GM18951 (cell line): Measurements from ENCODE around the gene REEP1.

Source experiments
- POLR2A ChIP-seq: IDR thresholded peaks from 4 replicates; pipeline ENCODE4 v1.6.1; 2011; ENCODE audit warnings: mild to moderate bottlenecking; ENCODE audit not compliant: insufficient read length, insufficient read depth; ENCODE audit errors: extremely low read depth
- in situ Hi-C: fragments of 300-500 bp; cut with MboI; formaldehyde crosslinking; loops from one replicate; pipeline ENCODE4 v1.12.0; 2022; ENCODE audit warnings: low sequenced_read_pairs, mixed read lengths, inconsistent platforms; ENCODE audit not compliant: unreplicated experiment

The REEP1 gene, protein sequence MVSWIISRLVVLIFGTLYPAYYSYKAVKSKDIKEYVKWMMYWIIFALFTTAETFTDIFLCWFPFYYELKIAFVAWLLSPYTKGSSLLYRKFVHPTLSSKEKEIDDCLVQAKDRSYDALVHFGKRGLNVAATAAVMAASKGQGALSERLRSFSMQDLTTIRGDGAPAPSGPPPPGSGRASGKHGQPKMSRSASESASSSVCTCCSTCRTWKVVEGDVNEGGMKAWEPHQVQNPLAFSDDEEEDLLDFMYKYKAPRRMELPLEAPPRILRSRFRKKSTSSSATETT

DNA sequence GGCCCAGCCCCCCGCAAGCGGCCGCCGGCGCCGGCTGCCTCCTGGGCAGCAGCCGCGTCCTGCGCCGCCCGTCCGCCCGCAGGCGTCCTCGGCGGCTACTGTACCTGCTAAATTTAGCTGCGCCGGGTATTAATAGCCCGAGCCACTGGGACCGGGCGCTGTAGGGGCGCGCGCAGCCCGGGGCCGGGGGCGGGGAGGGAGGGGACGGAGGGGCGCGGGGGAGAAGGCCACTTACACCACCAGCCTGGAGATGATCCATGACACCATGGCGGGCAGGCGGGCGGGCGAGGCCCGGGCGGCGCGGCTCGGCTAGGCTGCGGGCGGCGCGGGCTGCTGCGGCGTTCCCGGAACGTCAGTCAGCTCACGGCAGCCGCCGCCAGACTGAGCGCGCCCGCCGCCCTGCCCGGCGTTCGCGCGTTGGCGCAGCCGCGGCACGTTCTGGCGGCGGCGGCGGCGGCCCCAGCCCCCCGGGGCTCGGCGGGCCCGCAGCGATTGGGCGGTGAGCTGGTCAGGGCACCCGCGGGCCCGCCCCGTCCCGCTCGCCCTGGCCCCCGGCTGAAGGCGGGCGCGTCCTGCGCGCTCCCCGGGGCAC, at the start of gene REEP1:
REEP1 (minus strand) TSS at position 383 of the 592 bp plus-strand sequence; CDS start at position 267, 116 bp downstream.
- in situ Hi-C loops, result no loop called here
- no peak for TF ChIP-seq POLR2A

DNA sequence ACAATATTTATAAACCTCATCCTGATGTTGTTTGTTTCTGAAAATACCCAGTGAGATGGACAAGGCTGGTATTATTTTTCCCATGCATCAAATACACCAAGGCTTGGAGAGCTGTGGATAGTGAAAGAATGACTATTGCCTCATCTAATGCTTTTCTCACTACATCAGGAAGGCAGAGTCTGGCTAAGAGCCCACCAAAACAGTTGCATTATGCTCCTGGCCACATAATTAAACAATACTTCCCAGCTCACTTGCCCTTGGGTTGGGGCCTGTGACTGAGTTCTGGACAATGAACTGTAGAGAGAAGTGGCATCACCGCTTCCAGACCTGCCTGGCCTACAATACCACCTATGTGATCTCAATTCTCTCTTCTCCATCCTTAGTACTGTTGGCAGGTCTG, 46.4 kb upstream of the REEP1 start:
- TF ChIP-seq POLR2A, result no peak
- in situ Hi-C loops, result no loop called here

DNA sequence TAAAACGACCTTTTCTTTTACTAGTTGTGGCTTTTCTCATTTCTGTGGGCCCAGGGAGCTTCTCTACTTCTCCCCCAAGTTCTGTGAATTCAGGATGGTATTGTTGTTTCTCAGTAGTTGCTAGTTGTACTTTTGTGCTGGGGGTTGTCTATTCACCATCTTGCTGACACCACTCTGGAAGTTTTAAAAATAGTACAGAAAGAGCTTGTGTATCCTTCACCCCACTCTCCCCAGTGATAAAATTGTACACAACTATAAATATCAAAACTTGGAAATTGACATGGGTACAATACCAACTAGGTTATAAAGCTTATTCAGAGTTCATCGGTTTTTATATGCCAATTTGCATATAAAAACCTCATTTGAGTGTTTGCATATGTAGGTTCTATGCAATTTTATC, 45.3 kb upstream of the REEP1 start:
- no peak for TF ChIP-seq POLR2A
- in situ Hi-C loops, result no loop called here

- no peak for TF ChIP-seq POLR2A
- in situ Hi-C loops, result no loop called here
These were observed 44.7 kb upstream of the REEP1 start for GRCh38 chr2:86382108-86382507.

- in situ Hi-C loops, result no loop called here
- TF ChIP-seq POLR2A, result no peak
These were observed 41.0 kb upstream of the REEP1 start for GRCh38 chr2:86378469-86378868.

GRCh38 chr2:86375623-86376022, 38.2 kb upstream of the REEP1 start:
- in situ Hi-C loops, result no loop called here

DNA sequence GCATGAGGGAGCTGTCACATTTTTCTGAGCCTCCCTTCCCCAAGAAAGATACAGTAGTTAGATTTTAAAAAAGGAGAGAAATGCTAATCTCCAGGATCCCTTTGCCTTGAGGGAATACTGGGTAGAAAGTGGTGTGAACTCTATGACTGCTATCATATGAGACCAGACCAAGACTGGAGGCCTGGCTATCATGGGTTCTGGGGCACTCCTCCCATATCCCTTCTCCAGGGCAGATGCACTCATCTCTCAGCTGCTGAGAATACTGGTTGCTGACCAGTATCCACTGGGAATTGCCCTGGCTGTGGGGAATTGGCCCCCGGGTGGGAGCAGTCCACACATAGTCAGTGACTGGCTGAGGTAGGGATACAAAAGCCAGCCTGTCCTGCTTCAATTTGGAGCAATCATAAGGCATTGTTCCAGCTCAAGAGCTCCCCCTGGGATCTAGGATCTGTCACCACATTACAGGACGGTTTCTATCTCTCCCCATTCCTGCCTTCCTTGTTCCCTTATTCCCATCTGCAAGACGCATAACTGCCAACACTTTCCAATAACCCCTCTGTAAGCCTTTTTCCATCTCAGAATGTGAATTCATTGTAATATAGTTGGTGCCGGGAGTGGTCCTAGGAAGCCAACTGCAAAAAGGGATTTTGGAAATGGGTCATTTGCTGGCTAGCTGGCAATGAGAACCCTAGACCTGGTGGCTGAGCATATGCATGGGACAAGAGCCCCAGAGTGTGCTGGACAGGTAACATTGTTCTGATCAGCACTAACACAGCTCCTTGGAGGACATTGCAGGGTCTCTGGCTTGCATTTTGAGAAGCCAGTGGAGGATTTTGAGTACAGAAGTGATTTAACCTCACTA, 35.4 kb upstream of the REEP1 start:
- no peak for TF ChIP-seq POLR2A
- in situ Hi-C loops, result no loop called here

More at GRCh38 chr2:86375623-86376022, 38.2 kb upstream of the REEP1 start:
- no peak for TF ChIP-seq POLR2A

DNA sequence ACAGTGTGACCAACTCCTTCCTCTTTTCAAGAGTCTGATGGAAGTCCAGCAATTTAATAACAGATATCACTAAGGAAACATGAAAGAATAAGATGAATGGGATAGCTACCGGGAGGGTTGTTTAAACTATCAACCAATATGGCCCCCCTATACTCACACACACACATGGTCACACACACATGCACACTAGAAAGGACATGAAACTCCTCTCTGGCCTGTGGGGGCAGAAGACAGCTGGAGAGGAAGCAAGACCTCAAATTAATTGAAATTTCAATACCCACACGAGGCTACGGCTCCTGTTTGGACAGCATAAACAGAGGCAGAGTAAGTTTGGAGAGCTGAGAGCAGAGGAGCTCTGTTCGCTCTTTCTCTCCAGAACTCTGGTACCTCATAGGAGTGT, 34.7 kb upstream of the REEP1 start:
- TF ChIP-seq POLR2A, result no peak
- in situ Hi-C loops, result no loop called here

GRCh38 chr2:86371527-86371926, 34.1 kb upstream of the REEP1 start:
- in situ Hi-C loops, result no loop called here
- TF ChIP-seq POLR2A, result no peak

DNA sequence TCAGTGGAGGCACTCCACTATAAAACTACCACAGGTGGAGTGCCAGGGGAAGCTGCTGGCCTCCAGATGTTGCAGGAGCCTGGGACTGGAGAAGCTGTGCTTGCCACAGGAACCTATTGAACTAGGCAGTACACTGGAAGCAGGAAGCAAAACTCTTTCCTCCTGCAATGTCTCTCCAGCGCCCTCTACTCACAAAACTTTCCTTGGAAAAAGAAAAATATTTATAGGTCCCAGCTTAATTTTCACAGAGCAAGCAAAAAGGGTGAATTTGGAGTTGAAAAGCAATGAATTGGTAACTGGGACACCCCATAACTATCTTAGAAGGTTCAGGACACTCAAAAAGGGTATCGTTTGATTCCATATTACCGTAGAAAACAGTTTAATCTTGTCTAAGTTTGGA, 33.2 kb upstream of the REEP1 start:
- TF ChIP-seq POLR2A, result no peak
- in situ Hi-C loops, result no loop called here

DNA sequence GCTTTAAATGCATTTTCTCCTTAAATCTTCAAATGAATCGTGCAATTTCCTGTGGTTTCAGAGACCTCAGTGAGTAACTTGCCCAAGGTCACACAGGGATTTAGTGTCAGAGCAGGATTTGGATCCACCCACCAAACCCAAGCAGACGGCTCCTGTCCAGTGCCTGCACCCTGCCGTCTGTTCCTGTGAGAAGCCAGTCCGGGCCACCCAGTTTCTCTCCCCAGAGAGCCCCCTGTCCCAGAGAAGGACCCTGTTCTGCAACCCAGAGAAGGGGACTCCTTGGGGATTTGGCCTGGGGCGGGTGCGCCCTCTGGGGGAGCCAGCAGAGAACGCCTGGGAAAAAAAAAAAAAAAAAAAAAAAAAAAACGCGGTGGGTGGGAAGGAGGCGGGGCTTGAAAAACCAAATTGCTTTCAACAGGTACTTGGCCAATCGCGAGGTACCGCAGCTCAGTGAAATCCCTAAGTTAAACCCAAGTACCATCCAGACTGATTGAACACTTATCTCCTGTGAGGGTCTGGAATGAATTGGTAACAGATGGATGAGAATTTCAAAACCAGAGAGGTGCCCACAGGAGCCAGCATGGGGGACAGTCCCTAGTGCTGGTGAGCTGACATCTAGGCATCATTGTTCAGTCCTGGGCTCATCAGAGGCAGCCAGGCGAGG, 30.9 kb upstream of the REEP1 start:
- in situ Hi-C loops, result loop anchor here (10.0 kb wide), 1 partner anchor 123 kb away; no protein-coding TSS in a partner anchor
- TF ChIP-seq POLR2A, result no peak

DNA sequence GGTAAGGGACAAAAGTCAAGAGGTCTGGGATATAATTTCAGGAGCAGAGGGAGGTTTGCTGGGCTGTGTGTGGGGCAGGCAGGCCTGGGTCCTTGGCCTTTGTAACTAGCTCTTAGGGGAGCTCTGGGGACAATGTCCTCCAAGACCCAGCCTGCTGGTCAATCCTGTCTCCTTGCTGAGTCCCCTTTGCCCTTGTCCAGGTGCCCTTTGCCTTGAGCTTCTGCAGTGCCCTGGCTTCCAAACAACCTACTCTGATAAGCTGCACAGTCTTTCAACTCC, 30.0 kb upstream of the REEP1 start:
- TF ChIP-seq POLR2A, result no peak
- in situ Hi-C loops, result loop anchor here (10.0 kb wide), 1 partner anchor 123 kb away; no protein-coding TSS in a partner anchor

DNA sequence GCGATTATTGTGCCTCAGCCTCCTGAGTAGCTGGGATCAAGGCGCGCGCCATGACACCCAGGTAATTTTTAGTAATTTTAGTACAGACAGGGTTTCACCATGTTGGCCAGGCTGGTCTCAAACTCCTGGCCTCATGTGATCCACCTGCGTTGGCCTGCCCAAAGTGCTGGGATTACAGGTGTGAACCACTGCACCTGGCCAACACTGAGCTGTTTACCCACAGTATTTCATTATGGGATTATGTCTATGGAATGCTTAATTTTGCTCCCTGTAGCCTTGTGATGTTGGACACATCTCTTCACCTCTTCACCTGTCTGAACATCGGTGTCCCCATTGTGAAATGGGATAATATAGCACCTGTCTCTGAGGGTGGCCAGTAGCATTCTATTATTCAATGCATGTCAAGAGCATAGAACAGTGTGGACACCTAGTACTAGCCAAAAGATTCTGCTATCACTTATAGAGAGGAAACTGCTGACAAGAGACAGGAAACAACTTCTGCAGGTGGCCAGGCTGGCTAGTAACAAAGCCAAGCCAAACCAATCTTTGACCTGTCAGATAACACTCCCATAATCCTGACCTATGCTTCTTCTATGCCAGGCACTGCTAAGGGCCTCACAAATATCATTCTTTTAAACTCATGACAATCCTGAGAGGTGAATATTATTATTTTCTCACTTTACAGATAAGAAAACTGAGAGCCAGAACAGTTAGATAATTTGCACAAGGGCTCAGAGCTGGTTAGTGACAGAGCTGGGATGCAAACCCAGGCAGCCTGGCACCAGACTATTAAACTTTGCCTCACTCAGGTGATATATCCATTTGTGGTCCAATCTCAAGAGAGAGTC, 29.4 kb upstream of the REEP1 start:
- in situ Hi-C loops, result loop anchor here (10.0 kb wide), 1 partner anchor 122 kb away; no protein-coding TSS in a partner anchor
- no peak for TF ChIP-seq POLR2A

- no peak for TF ChIP-seq POLR2A
- in situ Hi-C loops, result loop anchor here (10.0 kb wide), 1 partner anchor 120 kb away; no protein-coding TSS in a partner anchor
These were observed 27.5 kb upstream of the REEP1 start for GRCh38 chr2:86364894-86365293.
